Naive thymus-derived CD4-positive, alpha-beta T cell (primary cell): ENCODE measurements around the gene TNFRSF1B. TPM values are rescaled to one million over a fixed set of nuclear protein-coding genes. Genes with fewer than 3 reads are reported as not detected.

Source experiments
- ATAC-seq: fragments of 150-1000 bp; cut with Tn5 transposase; 2 replicates; pipeline ENCODE4 v1.10.0; 2021; ENCODE audit warnings: mild to moderate bottlenecking, moderate library complexity
- CTCF ChIA-PET: fragments of 350-600 bp; sonication (Branson Sonifier 250); formaldehyde crosslinking; loops from one replicate; lab custom pipeline; 2021; ENCODE audit warnings: antibody characterized with exemption; lab: Charles Lee
- POLR2A ChIA-PET: fragments of 350-600 bp; sonication (Branson Sonifier 250); formaldehyde crosslinking; loops from one replicate; lab custom pipeline; 2021; ENCODE audit warnings: antibody characterized with exemption, inconsistent platforms; lab: Charles Lee
- DNase-seq, 9 donors: peaks; one replicate each; pipeline versions ENCODE4 v3.0.0 to v3.0.0-alpha.2; 2020 to 2022; ENCODE audit warnings: mixed read lengths in 1 of 9
- H3K27ac ChIP-seq: one replicate; pipeline ENCODE4 v1.7.0; 2013; ENCODE audit warnings: mild to moderate bottlenecking, low read depth, low read length, moderate library complexity
- H3K27me3 ChIP-seq, 2 donors: one replicate each; pipeline ENCODE4 v1.7.0; 2013; ENCODE audit warnings: low read length in 2 of 2, mild to moderate bottlenecking in 2 of 2, moderate library complexity in 2 of 2; ENCODE audit not compliant: control insufficient read depth in 2 of 2, insufficient read depth in 2 of 2
- H3K36me3 ChIP-seq, 3 experiments: 1 replicate in 2 of 3; 2 replicates in 1 of 3; pipeline ENCODE4 v1.7.0; 2013; ENCODE audit warnings: low read length in 3 of 3, mild to moderate bottlenecking in 3 of 3, moderate library complexity in 1 of 3; ENCODE audit not compliant: insufficient read depth in 3 of 3, control insufficient read depth in 2 of 3
- H3K4me1 ChIP-seq, 2 donors: one replicate each; pipeline ENCODE4 v1.7.0; 2013; ENCODE audit warnings: low read length in 2 of 2, mild to moderate bottlenecking in 2 of 2, moderate library complexity in 1 of 2; ENCODE audit not compliant: control insufficient read depth in 2 of 2, insufficient read depth in 2 of 2
- H3K4me3 ChIP-seq: 2 replicates; pipeline ENCODE4 v1.7.0; 2013; ENCODE audit warnings: mild to moderate bottlenecking, low read length
- H3K9me3 ChIP-seq, 3 experiments: 1 replicate in 2 of 3; 2 replicates in 1 of 3; pipeline ENCODE4 v1.7.0; 2013; ENCODE audit warnings: low read length in 3 of 3; ENCODE audit not compliant: control insufficient read depth in 2 of 3
- H3K27ac Mint-ChIP-seq, 9 donors: one replicate each; pipeline ENCODE4 v1.8.0; 2020 to 2022; ENCODE audit warnings: mixed read lengths in 9 of 9, mild to moderate bottlenecking in 8 of 9, moderate library complexity in 5 of 9, inconsistent platforms in 2 of 9
- H3K27me3 Mint-ChIP-seq, 5 donors: one replicate each; pipeline ENCODE4 v1.8.0; 2021 to 2022; ENCODE audit warnings: mixed read lengths in 5 of 5, mild to moderate bottlenecking in 1 of 5
- H3K36me3 Mint-ChIP-seq, 5 donors: one replicate each; pipeline ENCODE4 v1.8.0; 2020 to 2022; ENCODE audit warnings: mixed read lengths in 5 of 5, mild to moderate bottlenecking in 3 of 5, inconsistent platforms in 1 of 5
- H3K4me1 Mint-ChIP-seq, 7 donors: one replicate each; pipeline ENCODE4 v1.8.0; 2020 to 2022; ENCODE audit warnings: mixed read lengths in 7 of 7, mild to moderate bottlenecking in 3 of 7, inconsistent platforms in 1 of 7
- H3K4me3 Mint-ChIP-seq, 10 donors: one replicate each; pipeline ENCODE4 v1.8.0; 2020 to 2022; ENCODE audit warnings: mild to moderate bottlenecking in 10 of 10, mixed read lengths in 10 of 10, moderate library complexity in 6 of 10, inconsistent platforms in 2 of 10
- H3K9me3 Mint-ChIP-seq, 11 donors: one replicate each; pipeline ENCODE4 v1.8.0; 2020 to 2022; ENCODE audit warnings: mixed read lengths in 11 of 11, mild to moderate bottlenecking in 4 of 11, inconsistent platforms in 1 of 11, moderate library complexity in 1 of 11
- intact Hi-C, 2 donors: fragments of 100-400 bp; cut with micrococcal nuclease; formaldehyde crosslinking; loops; one replicate each; pipeline ENCODE4 v1.15.1; 2023
- polyA plus RNA-seq, 2 donors: library from polyadenylated mRNA; unstranded; fragments of 300-500 nt; fragmentation: Illumina TruSeq; gene quantifications; one replicate each; pipeline ENCODE4 v1.2.3, GENCODE V29; 2021
- total RNA-seq, 6 experiments: library from RNA in 5 of 6; stranded (reverse) in 5 of 6; gene quantifications; 1 replicate in 5 of 6; 2 replicates in 1 of 6; pipeline ENCODE4 v1.2.3 and lab custom pipeline; 2021 to 2026

Gene TNFRSF1B
- total RNA-seq (100 to 1,000 TPM in 2 of 5 experiments, 10 to 100 TPM in 3; 38.6 to 278 (median 60.3) TPM), polyA plus RNA-seq (10 to 100 TPM; 30.1 to 48.2 TPM), total RNA-seq (lab: John Stamatoyannopoulos, UW) (36.6 reads per million, percentile 64 among the genes with 10 or more reads in this experiment)

- intact Hi-C loops: loop anchor here (1.0 to 5.0 kb wide), 5 partner anchors 10 to 450 kb away; partner anchors contain the start of gene DHRS3 (in 1 of the 2)
- Mint-ChIP-seq H3K36me3 (peaks cover 3 to 38% (median 5%) of the 10 kb centered on the region in 5 donors), H3K4me1 (peaks cover 42 to 83% (median 60%) of the 10 kb centered on the region in 7 donors), H3K4me3 (peak within 1 kb of the TSS; percentile 94 to 100 (median 98)), H3K27me3 (no peaks in the 10 kb centered on the region), H3K9me3 (peaks cover 0 to 2% (median 0%) of the 10 kb centered on the region in 11 donors), H3K27ac (peak within 1 kb of the TSS; percentile 94 to 100 (median 98))
- ChIA-PET CTCF (no interaction called here), POLR2A (interaction anchor here (0.8 to 4.5 kb wide), 11 partner anchors 8 to 43 kb away, joined by 3 to 29 read pairs (median 5); no protein-coding TSS in a partner anchor)
- H3K9me3 ChIP-seq: no peaks in the 10 kb centered on the region
- peak within 1 kb of the TSS; percentile 84 for H3K4me3 ChIP-seq
- peak; percentile 82 for ATAC-seq
- H3K36me3 ChIP-seq: no peaks in the 10 kb centered on the region
- peak within 1 kb of the TSS; percentile 91 for H3K27ac ChIP-seq
- H3K27me3 ChIP-seq: no peaks in the 10 kb centered on the region
- peaks cover 19 to 59% of the 10 kb centered on the region in 2 donors for H3K4me1 ChIP-seq
- peak; percentile 42 to 84 (median 51) for DNase-seq
Measured at GRCh38 chr1:12166834-12167492, at the start of gene TNFRSF1B. Gene TNFRSF1B, plus strand, starts transcription at chr1:12166991. Its CDS starts 101 bp downstream, at chr1:12167092.

DNA sequence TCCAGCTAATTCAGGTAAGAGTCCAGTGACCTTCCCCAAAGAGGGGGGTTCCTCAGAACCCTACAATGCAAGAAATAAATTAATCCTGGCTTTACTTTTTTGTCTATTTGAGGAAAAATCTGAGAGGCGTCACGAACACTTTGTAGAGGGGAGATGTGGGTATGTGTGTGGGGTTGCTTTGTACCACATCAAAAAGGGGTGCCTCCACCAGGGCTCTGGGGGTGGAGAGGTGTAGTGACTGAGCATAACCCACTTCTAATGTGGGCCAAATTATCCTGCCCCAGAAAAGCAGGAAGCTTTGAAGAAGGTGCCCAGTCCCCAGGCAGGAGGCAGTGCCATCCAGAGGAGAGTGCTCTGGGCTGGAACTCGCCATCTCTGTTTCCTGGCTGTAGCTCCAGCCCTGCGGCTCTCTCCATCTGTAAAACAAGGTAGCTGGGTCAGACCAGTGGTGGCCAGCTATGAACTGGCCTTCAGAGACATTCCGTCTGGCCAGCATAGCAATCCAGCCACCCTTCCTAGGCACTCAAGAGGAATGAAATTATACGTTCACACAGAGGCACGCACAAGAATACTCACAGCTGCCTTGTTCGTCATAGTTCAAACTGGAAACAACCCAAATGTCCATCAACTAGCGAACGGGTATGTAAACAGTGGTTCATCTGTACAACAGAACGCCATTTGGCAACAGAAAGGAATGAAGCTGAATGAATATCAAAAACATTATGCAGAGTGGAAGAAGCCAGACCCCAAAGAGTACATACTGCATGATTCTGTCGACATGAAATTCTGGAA lies 45.4 kb upstream of the TNFRSF1B start:
- Mint-ChIP-seq H3K4me3 (no peak overlapping the region), H3K36me3 (peaks cover 0 to 10% (median 7%) of the 10 kb centered on the region in 5 donors), H3K9me3 (peaks cover 0 to 11% (median 4%) of the 10 kb centered on the region in 11 donors), H3K4me1 (peaks cover 25 to 39% (median 35%) of the 10 kb centered on the region in 7 donors), H3K27ac (peak overlapping the region in 1 of 9 donors; percentile 4), H3K27me3 (no peaks in the 10 kb centered on the region)
- Histone ChIP-seq H3K27me3 (no peaks in the 10 kb centered on the region), H3K9me3 (no peaks in the 10 kb centered on the region), H3K4me1 (peaks cover 16 to 17% of the 10 kb centered on the region in 2 donors), H3K36me3 (no peaks in the 10 kb centered on the region), H3K4me3 (no peak overlapping the region), H3K27ac (no peak overlapping the region)
- ChIA-PET POLR2A (interaction anchor here (0.5 to 1.1 kb wide), 3 partner anchors 90 to 552 kb away, joined by 3 to 4 read pairs (median 3); no protein-coding TSS in a partner anchor), CTCF (interaction anchor here (0.8 to 11.8 kb wide), 3 partner anchors 82 to 326 kb away, joined by 3 to 250 read pairs (median 5); no protein-coding TSS in a partner anchor)
- intact Hi-C loops: no loop called here
- DNase-seq (peak in 2 of 9 donors; percentile 31 to 35), ATAC-seq (peak; percentile 55)

DNA sequence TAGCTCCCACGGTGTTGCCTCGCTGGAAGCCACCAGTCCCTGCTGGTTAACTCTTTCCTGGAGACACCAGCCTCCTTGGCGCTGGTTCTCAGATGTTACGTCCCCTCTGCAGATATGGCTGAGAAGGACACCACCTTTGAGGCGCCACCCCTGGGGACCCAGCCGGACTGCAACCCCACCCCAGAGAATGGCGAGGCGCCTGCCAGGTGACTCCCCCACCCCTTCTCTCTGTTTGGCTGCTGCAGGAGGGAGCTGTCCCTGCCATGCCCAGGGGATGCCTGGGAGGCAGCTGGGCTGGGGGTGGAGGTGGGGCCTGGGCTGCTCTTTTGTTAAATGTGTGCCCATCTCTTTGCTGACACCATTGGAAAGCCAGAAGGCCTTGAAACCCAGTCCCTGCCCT lies 43.6 kb upstream of the TNFRSF1B start:
- Mint-ChIP-seq H3K9me3 (peaks cover 0 to 11% (median 4%) of the 10 kb centered on the region in 11 donors), H3K36me3 (peaks cover 0 to 8% (median 7%) of the 10 kb centered on the region in 5 donors), H3K27ac (no peak overlapping the region), H3K4me3 (no peak overlapping the region), H3K27me3 (no peaks in the 10 kb centered on the region), H3K4me1 (peaks cover 37 to 46% (median 42%) of the 10 kb centered on the region in 7 donors)
- ChIA-PET POLR2A (interaction anchor here (1.4 to 6.1 kb wide), 4 partner anchors 27 to 86 kb away, joined by 3 to 64 read pairs (median 10); partner anchors contain the start of gene TNFRSF1B), CTCF (interaction anchor here (0.9 to 11.8 kb wide), 9 partner anchors 26 to 285 kb away, joined by 3 to 250 read pairs (median 11); no protein-coding TSS in a partner anchor)
- Histone ChIP-seq H3K4me1 (peaks cover 16 to 17% of the 10 kb centered on the region in 2 donors), H3K4me3 (no peak overlapping the region), H3K27ac (no peak overlapping the region), H3K9me3 (no peaks in the 10 kb centered on the region), H3K36me3 (no peaks in the 10 kb centered on the region), H3K27me3 (no peaks in the 10 kb centered on the region)
- no peak for DNase-seq
- no peak for ATAC-seq
- intact Hi-C loops: no loop called here

DNA sequence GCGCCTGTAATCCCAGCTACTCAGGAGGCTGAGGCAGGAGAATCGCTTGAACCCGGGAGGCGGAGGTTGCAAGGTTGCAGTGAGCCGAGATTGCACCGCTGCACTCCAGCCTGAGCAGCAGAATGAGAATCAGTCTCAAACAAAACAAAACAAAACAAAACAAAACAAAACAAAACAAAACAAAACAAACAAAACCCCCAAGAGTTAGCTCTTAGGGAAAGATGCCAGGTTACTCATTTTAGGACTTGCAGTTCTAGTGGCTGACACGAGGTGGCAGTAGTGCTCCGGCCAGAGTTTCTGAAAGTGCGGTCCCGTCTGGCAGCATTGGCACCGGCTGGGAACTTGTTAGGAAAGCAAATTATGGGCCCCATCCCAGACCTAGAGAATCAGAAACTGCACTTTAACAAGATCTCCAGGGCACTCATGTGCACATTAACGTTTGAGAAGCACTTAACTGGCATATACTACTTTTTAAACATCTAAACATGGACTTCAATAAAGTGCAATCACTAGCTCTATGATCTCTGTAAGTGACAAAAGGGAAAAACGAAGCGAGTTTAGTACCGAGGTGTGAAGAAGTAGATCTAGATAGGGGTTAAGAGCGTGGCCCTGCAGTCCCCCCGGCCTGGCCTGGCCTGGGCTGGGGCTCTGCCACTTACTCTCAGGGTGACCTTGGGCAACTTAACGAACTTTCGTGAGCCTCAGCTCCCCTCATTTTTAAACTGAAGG lies 41.9 kb upstream of the TNFRSF1B start:
- peak overlapping the region in 8 of 9 donors; percentile 2 to 92 (median 46) for H3K27ac Mint-ChIP-seq
- peak overlapping the region in 8 of 10 donors; percentile 24 to 65 (median 39) for H3K4me3 Mint-ChIP-seq
- ATAC-seq (peak; percentile 86), DNase-seq (peak; percentile 62 to 88 (median 76))
- no peaks in the 10 kb centered on the region for H3K27me3 Mint-ChIP-seq
- Histone ChIP-seq H3K27me3 (no peaks in the 10 kb centered on the region), H3K27ac (no peak overlapping the region), H3K9me3 (no peaks in the 10 kb centered on the region), H3K4me1 (peaks cover 16 to 17% of the 10 kb centered on the region in 2 donors), H3K36me3 (no peaks in the 10 kb centered on the region), H3K4me3 (no peak overlapping the region)
- peaks cover 0 to 10% (median 4%) of the 10 kb centered on the region in 11 donors for H3K9me3 Mint-ChIP-seq
- H3K4me1 Mint-ChIP-seq: peaks cover 39 to 46% (median 42%) of the 10 kb centered on the region in 7 donors
- H3K36me3 Mint-ChIP-seq: peaks cover 0 to 8% (median 7%) of the 10 kb centered on the region in 5 donors
- POLR2A ChIA-PET: interaction anchor here (0.6 to 6.1 kb wide), 11 partner anchors 24 to 384 kb away, joined by 3 to 64 read pairs (median 4); no protein-coding TSS in a partner anchor
- intact Hi-C loops: loop anchor here (1.0 to 2.0 kb wide), 4 partner anchors 53 to 494 kb away; partner anchors contain the start of gene DHRS3 (in 1 of the 2)
- CTCF ChIA-PET: interaction anchor here (0.5 to 11.8 kb wide), 37 partner anchors 8 to 278 kb away, joined by 3 to 250 read pairs (median 5); no protein-coding TSS in a partner anchor

- CTCF ChIA-PET: interaction anchor here (0.5 to 11.8 kb wide), 32 partner anchors 8 to 220 kb away, joined by 3 to 250 read pairs (median 5); no protein-coding TSS in a partner anchor
- no peak overlapping the region for H3K27ac ChIP-seq
- no peaks in the 10 kb centered on the region for H3K27me3 ChIP-seq
- no peak for DNase-seq
- H3K9me3 ChIP-seq: no peaks in the 10 kb centered on the region
- intact Hi-C loops: loop anchor here (1.0 to 2.0 kb wide), 3 partner anchors 53 to 493 kb away; partner anchors contain the start of gene DHRS3 (in 1 of the 2)
- Mint-ChIP-seq H3K4me3 (peak overlapping the region in 3 of 10 donors; percentile 38 to 65 (median 54)), H3K4me1 (peaks cover 37 to 46% (median 41%) of the 10 kb centered on the region in 7 donors), H3K27ac (peak overlapping the region in 7 of 9 donors; percentile 3 to 92 (median 57)), H3K36me3 (peaks cover 0 to 2% (median 0%) of the 10 kb centered on the region in 5 donors), H3K27me3 (no peaks in the 10 kb centered on the region), H3K9me3 (peaks cover 0 to 5% (median 0%) of the 10 kb centered on the region in 11 donors)
- peaks cover 16 to 17% of the 10 kb centered on the region in 2 donors for H3K4me1 ChIP-seq
- no peak overlapping the region for H3K4me3 ChIP-seq
- peak; percentile 6 for ATAC-seq
- POLR2A ChIA-PET: interaction anchor here (0.5 to 6.1 kb wide), 13 partner anchors 24 to 1113 kb away, joined by 3 to 64 read pairs (median 3); partner anchors contain the start of gene TARDBP
- no peaks in the 10 kb centered on the region for H3K36me3 ChIP-seq
Measured at GRCh38 chr1:12125422-12126355, 41.1 kb upstream of the TNFRSF1B start.
